CD14-positive monocyte (primary cell): ENCODE measurements around the gene TAF5. TPM values are rescaled to one million over a fixed set of nuclear protein-coding genes. Genes with fewer than 3 reads are reported as not detected.

Source experiments
- DNase-seq, 3 donors: peaks; one replicate each; pipeline ENCODE4 v3.0.0-alpha.2; 2011 to 2022
- H2AFZ ChIP-seq: 2 replicates; pipeline ENCODE4 v1.6.0; 2012; ENCODE audit warnings: mild to moderate bottlenecking, low read depth, low read length, inconsistent platforms; ENCODE audit not compliant: insufficient read depth, poor library complexity, severe bottlenecking
- H3K27ac ChIP-seq, 2 donors: 1 replicate in 1 of 2; 2 replicates in 1 of 2; pipeline ENCODE4 v1.5.1; 2012 to 2013; ENCODE audit warnings: low read length in 2 of 2, control low read depth in 1 of 2, inconsistent platforms in 1 of 2, low read depth in 1 of 2, mild to moderate bottlenecking in 1 of 2
- H3K27me3 ChIP-seq, 2 donors: one replicate each; pipeline versions ENCODE4 v1.6.0 to v1.6.1; 2011 to 2013; ENCODE audit warnings: low read length in 2 of 2; ENCODE audit not compliant: control insufficient read depth in 2 of 2, insufficient read depth in 2 of 2
- H3K36me3 ChIP-seq, 2 donors: replicated peaks in 1 of 2; 1 replicate in 1 of 2; 2 replicates in 1 of 2; pipeline versions ENCODE4 v1.5.1 to v1.6.1; 2012 to 2013; ENCODE audit warnings: low read length in 2 of 2, control low read depth in 1 of 2, inconsistent platforms in 1 of 2, mild to moderate bottlenecking in 1 of 2; ENCODE audit not compliant: insufficient read depth in 2 of 2, control insufficient read depth in 1 of 2
- H3K4me1 ChIP-seq, 2 donors: 1 replicate in 1 of 2; 2 replicates in 1 of 2; pipeline versions ENCODE4 v1.5.1 to v1.6.1; 2012 to 2013; ENCODE audit warnings: low read length in 2 of 2, control low read depth in 1 of 2, inconsistent platforms in 1 of 2, mild to moderate bottlenecking in 1 of 2, moderate library complexity in 1 of 2; ENCODE audit not compliant: insufficient read depth in 2 of 2, control insufficient read depth in 1 of 2
- H3K4me2 ChIP-seq: replicated peaks from 2 replicates; pipeline ENCODE3; 2012; ENCODE audit warnings: low read length, moderate library complexity, mild to moderate bottlenecking; ENCODE audit not compliant: poor library complexity, severe bottlenecking; ENCODE audit errors: extremely low read depth
- H3K4me3 ChIP-seq, 3 experiments: fragments of 200-600 bp in 1 of 3; sonication (generic) in 1 of 3; replicated peaks in 1 of 3; 1 replicate in 2 of 3; 2 replicates in 1 of 3; pipeline ENCODE4 v1.5.1; 2011 to 2013; ENCODE audit warnings: low read length in 3 of 3, mild to moderate bottlenecking in 3 of 3, control low read depth in 2 of 3, low read depth in 2 of 3, inconsistent platforms in 1 of 3, moderate library complexity in 1 of 3
- H3K79me2 ChIP-seq: 2 replicates; pipeline ENCODE4 v1.6.0; 2012; ENCODE audit warnings: mild to moderate bottlenecking, control low read depth, inconsistent platforms, low read length, moderate library complexity; ENCODE audit not compliant: insufficient read depth
- H3K9ac ChIP-seq: 2 replicates; pipeline ENCODE4 v1.6.0; 2017; ENCODE audit warnings: low read length, mild to moderate bottlenecking; ENCODE audit not compliant: insufficient read depth, poor library complexity, severe bottlenecking
- H3K9me3 ChIP-seq, 2 donors: replicated peaks in 1 of 2; 1 replicate in 1 of 2; 2 replicates in 1 of 2; pipeline versions ENCODE4 v1.5.1 to v1.6.1; 2012 to 2013; ENCODE audit warnings: low read length in 2 of 2, control low read depth in 1 of 2; ENCODE audit not compliant: control insufficient read depth in 1 of 2, insufficient read depth in 1 of 2
- H4K20me1 ChIP-seq: 2 replicates; pipeline ENCODE4 v1.6.0; 2012; ENCODE audit warnings: mild to moderate bottlenecking, low read length, control low read depth, moderate library complexity; ENCODE audit not compliant: insufficient read depth
- H3K27ac Mint-ChIP-seq, 7 donors: one replicate each; pipeline ENCODE4 v1.8.0; 2020; ENCODE audit warnings: mild to moderate bottlenecking in 7 of 7, mixed read lengths in 7 of 7, moderate library complexity in 6 of 7, inconsistent platforms in 2 of 7
- H3K27me3 Mint-ChIP-seq, 3 donors: one replicate each; pipeline ENCODE4 v1.8.0; 2021 to 2022; ENCODE audit warnings: low read depth in 3 of 3, mild to moderate bottlenecking in 3 of 3, mixed read lengths in 3 of 3, moderate library complexity in 3 of 3, inconsistent platforms in 1 of 3
- H3K36me3 Mint-ChIP-seq, 2 donors: one replicate each; pipeline ENCODE4 v1.8.0; 2020; ENCODE audit warnings: mixed read lengths in 2 of 2, inconsistent platforms in 1 of 2, mild to moderate bottlenecking in 1 of 2
- H3K4me1 Mint-ChIP-seq: one replicate; pipeline ENCODE4 v1.8.0; 2020; ENCODE audit warnings: mild to moderate bottlenecking, mixed read lengths
- H3K4me3 Mint-ChIP-seq, 2 donors: one replicate each; pipeline ENCODE4 v1.8.0; 2020; ENCODE audit warnings: mild to moderate bottlenecking in 2 of 2, mixed read lengths in 2 of 2, moderate library complexity in 1 of 2
- H3K9me3 Mint-ChIP-seq, 7 donors: one replicate each; pipeline ENCODE4 v1.8.0; 2020 to 2022; ENCODE audit warnings: mixed read lengths in 7 of 7, mild to moderate bottlenecking in 6 of 7, moderate library complexity in 6 of 7, inconsistent platforms in 2 of 7
- WGBS: methylation state at CpG from one replicate; pipeline ENCODE4 v1.1.5; 2013; ENCODE audit warnings: missing lambda C conversion rate; ENCODE audit not compliant: insufficient coverage; 5-methylcytosine and 5-hydroxymethylcytosine counted together
- intact Hi-C, 2 donors: fragments of 100-400 bp; cut with micrococcal nuclease; formaldehyde crosslinking; loops; one replicate each; pipeline versions ENCODE4 v1.15.0 to v1.15.1; 2023
- polyA plus RNA-seq, 3 donors: library from polyadenylated mRNA; depleted of rRNA in 1 of 3; unstranded in 2 of 3; stranded (reverse) in 1 of 3; fragments of 300-500 nt in 2 of 3; fragments of >200 nt in 1 of 3; fragmentation: Illumina TruSeq in 2 of 3; gene quantifications; 1 replicate in 2 of 3; 2 replicates in 1 of 3; pipeline ENCODE4 v1.2.3, GENCODE V29; 2012 to 2021
- TF ChIP-seq, protein P1 (sequence below): fragments of 200-600 bp; IDR thresholded peaks from one replicate; pipeline ENCODE4 v1.8.0; 2022; ENCODE audit warnings: antibody characterized with exemption, mild to moderate bottlenecking

TAF5 gene
- polyA plus RNA-seq, 3 donors: 1.0 to 2.4 (median 2.4) TPM

DNA sequence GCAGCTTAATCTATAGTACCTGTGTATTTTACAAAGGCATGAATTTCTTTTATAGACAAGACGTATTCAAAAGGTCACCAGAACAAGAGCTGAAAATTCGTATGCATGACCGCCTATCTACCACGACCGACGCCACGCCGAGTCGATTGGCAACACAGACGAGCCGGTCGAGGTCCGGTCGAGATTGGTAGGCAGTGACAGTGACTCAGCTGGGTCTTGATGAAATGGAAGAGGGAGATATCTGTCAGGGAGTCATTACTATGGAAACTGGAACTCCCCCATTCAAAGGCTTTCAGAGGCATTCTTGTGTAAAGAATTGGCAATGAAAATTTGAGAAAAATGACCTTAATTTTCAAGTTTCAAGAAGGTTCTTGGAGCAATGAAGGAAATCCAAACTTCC is 26.4 kb downstream of the TAF5 start:
- TF ChIP-seq, protein P1, sequence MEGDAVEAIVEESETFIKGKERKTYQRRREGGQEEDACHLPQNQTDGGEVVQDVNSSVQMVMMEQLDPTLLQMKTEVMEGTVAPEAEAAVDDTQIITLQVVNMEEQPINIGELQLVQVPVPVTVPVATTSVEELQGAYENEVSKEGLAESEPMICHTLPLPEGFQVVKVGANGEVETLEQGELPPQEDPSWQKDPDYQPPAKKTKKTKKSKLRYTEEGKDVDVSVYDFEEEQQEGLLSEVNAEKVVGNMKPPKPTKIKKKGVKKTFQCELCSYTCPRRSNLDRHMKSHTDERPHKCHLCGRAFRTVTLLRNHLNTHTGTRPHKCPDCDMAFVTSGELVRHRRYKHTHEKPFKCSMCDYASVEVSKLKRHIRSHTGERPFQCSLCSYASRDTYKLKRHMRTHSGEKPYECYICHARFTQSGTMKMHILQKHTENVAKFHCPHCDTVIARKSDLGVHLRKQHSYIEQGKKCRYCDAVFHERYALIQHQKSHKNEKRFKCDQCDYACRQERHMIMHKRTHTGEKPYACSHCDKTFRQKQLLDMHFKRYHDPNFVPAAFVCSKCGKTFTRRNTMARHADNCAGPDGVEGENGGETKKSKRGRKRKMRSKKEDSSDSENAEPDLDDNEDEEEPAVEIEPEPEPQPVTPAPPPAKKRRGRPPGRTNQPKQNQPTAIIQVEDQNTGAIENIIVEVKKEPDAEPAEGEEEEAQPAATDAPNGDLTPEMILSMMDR: no peak

DNA sequence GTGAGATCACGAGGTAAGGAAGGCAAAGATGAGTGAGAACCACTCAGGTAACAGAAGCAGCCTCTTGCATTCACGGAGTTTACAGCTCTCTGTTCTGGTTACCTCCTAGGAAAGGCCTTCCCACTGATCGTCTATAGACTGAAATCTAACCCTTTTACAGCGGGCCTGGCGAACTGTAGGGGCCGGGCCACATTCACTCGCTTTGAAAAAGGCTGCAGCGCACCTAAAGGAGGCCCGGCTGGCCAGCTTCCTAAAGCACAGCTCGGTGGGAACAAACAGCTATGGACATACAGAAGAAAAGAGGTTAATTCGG is 27.9 kb downstream of the TAF5 start:
- peaks cover 27 to 53% of the 10 kb centered on the region in 2 donors for H3K36me3 ChIP-seq
- H3K4me1 Mint-ChIP-seq: peaks cover 40% of the 10 kb centered on the region
- intact Hi-C loops: loop anchor here in 1 of 2 donors (2.0 to 10.0 kb wide), 2 partner anchors 27 to 651 kb away; partner anchors contain the start of gene WBP1L

More for the DNA sequence above, 26.4 kb downstream of the TAF5 start:
- DNase-seq: no peak
- H3K4me3 Mint-ChIP-seq: no peak overlapping the region
- peak overlapping the region in 1 of 7 donors; percentile 82 for H3K27ac Mint-ChIP-seq
- Histone ChIP-seq H3K9ac (no peak overlapping the region), H3K4me1 (peaks cover 22 to 34% of the 10 kb centered on the region in 2 donors), H3K27me3 (no peaks in the 10 kb centered on the region), H3K27ac (no peak overlapping the region), H4K20me1 (peaks cover 9% of the 10 kb centered on the region), H2AFZ (no peak overlapping the region), H3K4me3 (no peak overlapping the region), H3K4me2 (no peak overlapping the region), H3K36me3 (peaks cover 30 to 53% of the 10 kb centered on the region in 2 donors), H3K9me3 (no peaks in the 10 kb centered on the region), H3K79me2 (peaks cover 59% of the 10 kb centered on the region)
- H3K36me3 Mint-ChIP-seq: peaks cover 29 to 48% of the 10 kb centered on the region in 2 donors
- H3K9me3 Mint-ChIP-seq: no peaks in the 10 kb centered on the region
- H3K27me3 Mint-ChIP-seq: no peaks in the 10 kb centered on the region
- 100% methylated on average over 1 of the region's 14 CpGs for WGBS
- peaks cover 34% of the 10 kb centered on the region for H3K4me1 Mint-ChIP-seq
- intact Hi-C loops: loop anchor here in 1 of 2 donors (10.0 kb wide), 1 partner anchor 649 kb away; the partner anchor contains the start of gene WBP1L

More for the DNA sequence above, 27.9 kb downstream of the TAF5 start:
- Histone ChIP-seq H4K20me1 (peaks cover 9% of the 10 kb centered on the region), H3K79me2 (peaks cover 58% of the 10 kb centered on the region), H3K9me3 (no peaks in the 10 kb centered on the region), H3K27ac (peak overlapping the region; percentile 55 to 85), H3K4me3 (peak overlapping the region; percentile 68 to 88 (median 78)), H3K4me2 (peak overlapping the region; percentile 89), H2AFZ (peak overlapping the region; percentile 94), H3K27me3 (no peaks in the 10 kb centered on the region), H3K4me1 (peaks cover 26 to 40% of the 10 kb centered on the region in 2 donors), H3K9ac (peak overlapping the region; percentile 80)
- no peak for DNase-seq
- 0% methylated on average over 10 of the region's 11 CpGs for WGBS
- TF ChIP-seq, protein P1: no peak
- Mint-ChIP-seq H3K27me3 (no peaks in the 10 kb centered on the region), H3K36me3 (peaks cover 36 to 47% of the 10 kb centered on the region in 2 donors), H3K4me3 (peak overlapping the region; percentile 92 to 95), H3K9me3 (no peaks in the 10 kb centered on the region), H3K27ac (peak overlapping the region; percentile 70 to 96 (median 94))
